Hindlimb muscle (tissue), 1 donor: ENCODE results near the gene PTMA. TPM values are rescaled to one million over a fixed set of nuclear protein-coding genes. Genes with fewer than 3 reads are reported as not detected.
"Not testable (repeated sequence)": the region's sequence is repeated elsewhere in the genome, so short reads cannot be mapped to it uniquely, and the experiment has no call there.

Experiments used
- DNase-seq: peaks from one replicate; pipeline ENCODE4 v3.0.0-alpha.2; 2013
- polyA plus RNA-seq: library from polyadenylated mRNA; unstranded; fragments of 120-200 nt; gene quantifications from one replicate; pipeline ENCODE4 v1.2.1, GENCODE V29; 2013; ENCODE audit not compliant: insufficient read length

The PTMA gene
- polyA plus RNA-seq, 1 donor, result 558 TPM

DNA sequence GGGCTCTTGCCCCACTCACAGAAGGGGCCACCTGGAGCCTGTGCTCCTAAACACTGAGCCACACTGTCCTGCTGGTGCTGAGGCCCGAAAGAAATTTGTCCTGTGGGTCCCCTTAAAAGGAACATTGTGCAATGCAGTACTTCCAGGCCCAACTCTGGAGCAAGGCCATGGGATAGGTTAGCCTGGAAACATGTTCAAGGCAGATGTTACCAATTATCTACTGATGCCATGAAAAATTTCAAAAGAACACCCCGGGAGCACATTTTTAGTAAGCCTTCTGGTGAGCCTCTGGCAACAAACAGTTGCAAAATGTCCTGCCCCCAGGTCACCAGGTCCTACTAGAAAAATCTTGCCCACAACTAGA, 12.3 kb upstream of the PTMA start:
- no peak for DNase-seq

- no peak for DNase-seq
Measured at GRCh38 chr2:231699006-231699405, 9.3 kb upstream of the PTMA start.

DNA sequence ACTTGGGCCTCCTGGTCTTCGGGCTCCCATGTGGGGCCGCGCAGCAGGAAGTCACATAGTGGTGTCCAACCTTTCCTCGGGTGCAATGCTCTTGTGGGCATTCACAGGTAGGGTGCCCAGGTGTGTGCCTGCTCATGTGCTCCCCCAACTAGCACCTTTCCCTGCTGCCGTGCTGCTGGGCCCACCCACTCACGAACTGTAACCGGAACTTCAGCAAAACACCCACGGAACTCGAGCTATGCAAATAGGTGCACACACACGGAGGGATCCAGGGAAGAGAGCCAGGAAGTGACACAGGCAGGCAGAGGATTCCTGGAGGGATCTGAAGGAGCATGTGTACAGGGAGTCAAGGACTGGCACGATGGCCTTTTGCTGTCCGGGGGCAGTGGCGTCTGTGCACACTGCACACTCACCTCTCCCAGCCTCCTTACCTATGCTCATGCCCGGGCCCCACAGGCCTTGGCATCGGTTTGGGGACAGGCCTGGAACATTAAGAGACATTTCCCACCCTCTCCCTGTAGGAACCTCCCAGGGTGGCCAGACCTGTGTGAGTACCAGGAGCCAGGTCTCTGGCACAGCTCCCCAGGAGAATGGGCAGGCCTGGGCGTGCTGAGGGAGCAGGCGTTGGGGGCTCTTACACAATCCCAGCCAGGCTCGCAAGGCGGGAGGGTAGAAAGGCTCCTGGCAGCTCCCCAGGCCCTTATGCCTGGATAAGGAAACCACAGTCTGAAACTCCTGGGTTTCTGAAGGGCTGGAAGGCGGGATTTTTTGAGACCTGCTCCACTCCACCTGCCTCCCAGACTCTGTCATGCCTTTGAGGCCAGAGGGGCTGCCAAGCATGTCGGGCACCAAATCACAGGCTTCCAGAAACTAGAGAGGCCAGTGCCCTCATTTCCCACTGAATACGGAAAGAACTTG, 6.6 kb upstream of the PTMA start:
- DNase-seq, result no peak

DNA sequence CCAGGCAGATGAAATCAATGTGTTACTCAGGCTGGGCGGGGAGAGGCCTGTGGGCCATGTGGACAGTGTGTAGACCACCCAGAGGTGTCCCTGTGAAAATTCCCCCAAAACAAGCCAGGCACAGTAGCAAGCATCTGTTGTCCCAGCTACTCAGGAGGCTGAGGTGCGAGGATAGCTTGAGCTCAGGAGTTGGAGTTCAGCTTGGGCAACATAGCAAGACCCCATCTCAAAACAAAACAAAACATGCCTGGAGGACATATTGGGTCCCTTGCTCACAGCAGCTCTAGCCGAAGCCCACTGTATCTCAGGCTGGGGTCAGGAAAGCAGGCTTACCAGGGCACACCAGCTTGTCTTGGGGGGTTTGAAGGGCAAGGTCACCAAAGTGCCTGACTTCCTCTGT, 4.3 kb upstream of the PTMA start:
- DNase-seq, result no peak

DNA sequence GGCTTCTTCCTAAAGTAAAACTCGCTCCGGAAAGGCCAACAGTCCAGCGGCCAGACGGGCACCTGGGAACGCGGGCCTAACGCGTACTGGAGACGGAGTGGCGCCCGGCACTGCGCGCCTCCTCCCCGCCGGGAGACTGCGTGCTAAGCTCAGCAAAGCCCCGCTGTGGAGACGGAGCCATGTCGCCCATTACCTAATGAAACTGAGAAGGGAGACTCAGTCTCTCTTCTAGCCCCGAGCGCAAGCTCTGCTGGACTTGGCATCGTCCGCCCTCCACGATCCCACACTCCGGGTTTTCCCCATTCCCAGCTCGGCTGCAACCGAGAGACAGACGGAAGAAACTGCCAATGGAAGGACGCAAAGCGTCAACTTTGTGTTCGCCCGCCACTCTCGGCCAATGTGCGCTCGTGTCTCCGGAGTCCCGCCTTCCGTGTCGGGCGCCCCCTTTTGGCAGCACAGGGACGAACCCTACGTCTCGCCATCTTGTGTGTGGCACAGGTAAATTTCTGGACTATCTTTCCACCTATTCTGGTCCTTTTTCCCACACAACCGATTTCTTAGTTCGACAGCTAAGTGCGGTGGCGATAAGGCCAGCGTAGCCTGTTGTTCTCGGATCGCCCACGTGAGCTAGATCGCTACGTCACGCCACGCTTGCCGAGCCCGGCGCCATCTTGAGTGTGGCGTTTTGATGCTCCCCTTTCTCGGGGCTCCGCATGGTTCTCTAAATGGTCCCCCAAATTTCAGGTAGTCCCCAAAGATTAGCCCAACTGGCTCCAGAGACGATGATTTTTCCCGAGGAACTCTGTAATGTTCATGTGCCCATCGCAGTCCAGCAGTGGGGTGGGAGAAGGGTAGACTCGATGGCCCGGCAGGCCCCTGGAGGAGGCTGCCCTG, 1.3 kb upstream of the PTMA start:
- peak; percentile 99 for DNase-seq

DNA sequence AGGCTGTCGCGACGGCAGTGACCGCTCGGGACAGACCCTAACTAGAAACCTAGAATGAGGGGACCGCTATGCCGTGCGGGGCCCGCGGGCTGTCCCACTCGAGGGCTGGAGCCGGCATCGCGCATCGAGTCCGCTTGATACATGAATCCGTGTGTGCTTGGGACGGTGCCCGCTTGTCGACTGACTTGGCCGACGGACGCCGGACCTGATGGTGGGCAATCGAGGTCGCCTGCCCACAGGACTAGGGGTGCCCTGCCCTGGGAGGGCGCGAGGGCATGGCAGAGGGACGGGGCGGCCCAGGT, 749 bp upstream of the PTMA start:
- peak; percentile 80 for DNase-seq

- DNase-seq, result peak; percentile 61
Measured at GRCh38 chr2:231708773-231709635, 679 bp downstream of the PTMA start.

GRCh38 chr2:231709636-231709980, 1.3 kb downstream of the PTMA start:
- DNase-seq, result no peak

- peak; percentile 93 for DNase-seq
Measured at GRCh38 chr2:231709981-231710798, 1.9 kb downstream of the PTMA start.

- peak; percentile 31 for DNase-seq
Measured at GRCh38 chr2:231710799-231711676, 2.7 kb downstream of the PTMA start.

- DNase-seq, result no peak
Measured at GRCh38 chr2:231711677-231712450, 3.5 kb downstream of the PTMA start.

DNA sequence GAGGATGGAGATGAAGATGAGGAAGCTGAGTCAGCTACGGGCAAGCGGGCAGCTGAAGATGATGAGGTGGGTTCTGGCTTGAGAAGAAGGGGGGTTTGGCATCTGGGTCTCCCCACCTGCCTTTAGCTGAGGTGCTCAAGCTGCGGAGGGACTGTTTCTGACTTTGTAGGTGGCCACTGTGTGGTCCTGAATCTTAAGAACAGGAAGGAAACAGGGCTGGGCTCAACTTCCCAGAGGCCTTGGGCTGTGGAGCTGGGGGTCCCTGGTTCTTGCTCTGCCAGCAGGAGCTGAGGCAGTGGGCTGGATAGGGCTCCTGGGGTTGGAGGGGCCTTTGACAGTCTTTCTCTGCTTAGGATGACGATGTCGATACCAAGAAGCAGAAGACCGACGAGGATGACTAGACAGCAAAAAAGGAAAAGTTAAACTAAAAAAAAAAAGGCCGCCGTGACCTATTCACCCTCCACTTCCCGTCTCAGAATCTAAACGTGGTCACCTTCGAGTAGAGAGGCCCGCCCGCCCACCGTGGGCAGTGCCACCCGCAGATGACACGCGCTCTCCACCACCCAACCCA, 4.2 kb downstream of the PTMA start:
- DNase-seq, result not testable (repeated sequence)

GRCh38 chr2:231713406-231713729, 5.0 kb downstream of the PTMA start:
- not testable (repeated sequence) for DNase-seq

DNA sequence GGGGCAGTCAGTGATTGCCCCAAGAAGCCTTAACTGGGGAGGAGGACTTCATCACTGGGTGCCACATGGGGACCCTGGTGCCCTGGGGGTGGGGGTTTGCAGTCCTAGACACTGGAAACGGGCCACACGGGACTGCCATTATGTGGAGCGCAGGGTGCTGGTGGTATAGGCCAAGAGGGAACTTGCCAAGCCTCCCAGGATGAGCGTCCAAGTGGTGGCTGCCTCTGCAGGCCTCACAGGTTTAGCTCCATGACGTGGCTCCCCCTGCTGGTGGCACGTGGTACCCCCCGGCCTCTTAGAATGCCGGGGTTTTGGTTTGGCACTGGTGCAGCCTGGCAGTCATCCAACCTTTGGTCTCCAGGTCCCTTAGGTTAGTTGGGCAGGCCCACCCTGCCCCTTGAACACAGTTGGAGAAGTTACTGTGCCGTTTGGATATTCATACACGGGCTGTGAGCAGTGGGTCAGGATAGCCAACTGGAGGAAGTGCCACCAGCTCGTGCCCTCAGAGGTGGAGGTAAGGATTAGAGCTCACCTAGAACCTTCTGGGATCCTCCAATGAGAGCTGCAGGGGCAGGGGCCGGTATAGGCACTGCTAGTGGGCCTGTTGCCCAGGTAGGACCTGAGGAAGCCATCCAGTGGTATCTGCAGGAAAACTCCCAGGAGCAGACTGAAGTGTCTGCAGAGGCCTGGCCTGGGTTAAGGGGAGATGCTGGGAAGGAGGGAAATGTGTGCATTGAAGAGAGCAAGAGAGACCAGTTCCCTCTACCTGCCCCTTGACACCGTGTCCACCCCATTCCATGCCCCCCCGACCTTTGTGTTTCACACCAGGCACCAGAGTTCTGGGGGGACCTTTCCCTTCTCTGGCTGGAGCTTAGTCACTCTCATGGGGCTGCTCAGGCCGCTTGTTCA, 5.7 kb downstream of the PTMA start:
- peak; percentile 70 for DNase-seq

- DNase-seq, result peak; percentile 57
Measured at GRCh38 chr2:231714639-231715498, 6.5 kb downstream of the PTMA start.

- no peak for DNase-seq
Measured at GRCh38 chr2:231715499-231715837, 7.1 kb downstream of the PTMA start.

- DNase-seq, result no peak
Measured at GRCh38 chr2:231715988-231716616, 7.8 kb downstream of the PTMA start.
